ENCODE measurements around the gene C11orf16.

DNA sequence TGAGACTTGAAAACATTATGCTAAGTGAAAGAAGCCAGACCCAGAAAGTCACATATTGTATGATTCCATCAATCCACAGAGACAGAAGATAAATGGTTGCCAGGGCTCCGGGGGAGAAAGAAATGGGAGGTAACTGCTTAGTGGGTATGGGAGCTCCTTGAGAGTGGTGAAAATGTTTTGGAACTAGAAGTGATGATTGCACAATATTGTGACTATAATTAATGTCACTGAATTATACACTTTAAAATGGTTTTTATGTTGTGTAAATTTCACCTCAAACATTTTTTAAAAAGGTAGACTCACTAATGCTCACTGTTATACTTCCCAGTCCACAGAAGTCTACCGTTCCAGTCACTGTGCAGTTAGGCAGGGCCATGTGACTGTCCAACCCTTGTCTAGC, 54.0 kb downstream of the C11orf16 start:
- TF ChIP-seq CTCF (conservative IDR thresholded peaks at IDR 0.05) (no peak), ZFX (IDR thresholded peaks at IDR 0.05) (no peak)

All from C4-2B (cell line).